CD4-positive, alpha-beta T cell treated with Interleukin-17A for 1 hour (primary cell): ENCODE data around the gene EFHC1.
"Not testable (repeated sequence)": the region's sequence is repeated elsewhere in the genome, so short reads cannot be mapped to it uniquely, and the experiment has no call there.

Experiments
- DNase-seq: peaks from one replicate; pipeline ENCODE4 v3.0.0-alpha.2; 2020

EFHC1 gene

DNA sequence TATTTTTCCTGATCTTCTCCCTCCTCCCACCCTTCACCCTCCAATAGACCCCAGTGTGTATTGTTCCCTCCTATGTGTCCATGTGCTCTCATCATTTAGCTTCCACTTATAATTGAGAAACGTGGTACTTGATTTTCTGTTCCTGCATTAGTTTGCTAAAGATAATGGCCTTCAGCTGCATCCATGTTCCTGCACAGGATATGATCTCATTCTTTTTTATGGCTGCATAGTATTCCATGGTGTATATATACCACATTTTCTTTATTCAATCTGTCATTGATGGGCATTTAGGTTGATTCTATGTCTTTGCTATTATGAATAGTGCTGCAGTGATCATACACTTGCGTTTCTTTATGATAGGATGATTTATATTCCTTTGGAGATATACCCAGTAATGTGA lies 41.1 kb downstream of the EFHC1 start:
- not testable (repeated sequence) for DNase-seq

DNA sequence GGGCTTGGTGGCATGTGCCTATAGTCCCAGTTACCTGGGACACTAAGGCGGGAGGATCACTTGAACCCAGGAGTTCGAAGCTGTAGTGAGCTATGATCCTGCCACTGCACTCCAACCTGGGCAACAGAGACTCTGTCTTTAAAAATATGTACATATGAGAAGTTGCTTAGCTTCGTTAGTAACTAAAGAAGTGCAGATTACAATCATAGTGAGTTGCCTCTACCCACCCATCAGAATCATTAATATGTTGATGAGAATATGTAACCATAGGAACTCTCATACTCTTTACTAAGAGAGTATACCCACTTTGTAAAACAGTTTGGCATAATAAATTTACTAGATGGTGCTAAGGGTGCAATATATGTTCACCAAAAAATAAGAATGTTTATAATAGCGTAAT lies 54.0 kb downstream of the EFHC1 start:
- DNase-seq, result no peak

GRCh38 chr6:52475307-52475706 lies 55.2 kb downstream of the EFHC1 start:
- no peak for DNase-seq

GRCh38 chr6:52482903-52483670 lies 62.9 kb downstream of the EFHC1 start:
- no peak for DNase-seq

DNA sequence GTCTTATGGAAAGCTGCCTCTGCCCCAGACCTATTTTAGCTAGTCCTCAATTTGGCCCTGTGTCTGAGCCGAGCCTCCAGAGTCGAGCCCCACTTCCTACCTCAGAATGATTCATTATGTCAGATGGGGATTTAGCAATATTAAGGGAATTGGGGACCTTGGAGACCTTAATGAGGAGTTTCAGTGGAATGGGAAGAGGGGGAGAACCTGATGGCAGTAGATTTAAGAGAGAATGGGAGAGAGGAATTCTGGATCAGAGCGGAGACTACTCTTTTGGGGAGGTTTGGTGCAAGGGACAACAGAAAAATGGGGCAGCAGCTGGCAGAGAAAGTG lies 63.5 kb downstream of the EFHC1 start:
- DNase-seq, result no peak

DNA sequence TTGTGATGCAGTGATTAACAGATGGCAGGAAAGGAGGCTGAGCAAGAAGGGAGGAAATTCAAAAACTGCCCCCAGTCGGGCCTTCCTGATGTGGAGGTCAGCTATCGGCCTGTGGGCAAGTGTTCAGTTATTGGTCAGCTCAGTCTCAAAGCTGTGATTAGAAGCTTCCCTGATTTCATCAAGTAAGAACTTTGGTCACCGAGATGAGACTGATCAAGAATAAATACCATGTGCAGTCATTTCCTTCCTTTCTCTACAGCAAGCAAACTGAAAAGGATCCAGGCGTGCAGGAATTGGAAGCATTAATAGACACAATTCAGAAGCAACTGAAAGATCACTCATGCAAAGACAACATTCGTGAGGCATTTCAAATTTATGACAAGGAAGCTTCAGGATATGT lies 69.7 kb downstream of the EFHC1 start:
- DNase-seq, result no peak

- DNase-seq, result no peak
Measured at GRCh38 chr6:52491203-52492069, 71.3 kb downstream of the EFHC1 start.

DNA sequence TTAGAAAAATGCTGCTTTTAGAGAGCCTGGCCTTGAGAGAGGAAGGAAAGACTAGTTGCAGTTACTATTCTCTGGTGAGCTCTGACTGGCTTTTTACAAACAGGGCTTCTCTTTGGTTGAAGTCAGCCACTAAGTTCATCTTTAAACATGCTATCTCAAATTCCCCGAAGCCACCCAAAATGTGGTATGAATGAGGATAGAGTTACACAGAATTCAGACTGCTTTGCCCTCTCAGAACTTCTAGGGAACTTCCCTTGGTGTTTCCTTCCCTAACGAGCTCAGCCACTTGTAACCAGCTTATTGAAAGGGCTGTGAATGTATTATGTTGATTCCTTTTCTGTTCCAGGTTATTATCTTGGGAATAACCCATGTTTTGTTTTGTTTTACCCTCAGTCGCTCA lies 73.5 kb downstream of the EFHC1 start:
- DNase-seq, result no peak

- DNase-seq, result no peak
Measured at GRCh38 chr6:52494298-52495072, 74.3 kb downstream of the EFHC1 start.

- no peak for DNase-seq
Measured at GRCh38 chr6:52495922-52496321, 75.8 kb downstream of the EFHC1 start.

DNA sequence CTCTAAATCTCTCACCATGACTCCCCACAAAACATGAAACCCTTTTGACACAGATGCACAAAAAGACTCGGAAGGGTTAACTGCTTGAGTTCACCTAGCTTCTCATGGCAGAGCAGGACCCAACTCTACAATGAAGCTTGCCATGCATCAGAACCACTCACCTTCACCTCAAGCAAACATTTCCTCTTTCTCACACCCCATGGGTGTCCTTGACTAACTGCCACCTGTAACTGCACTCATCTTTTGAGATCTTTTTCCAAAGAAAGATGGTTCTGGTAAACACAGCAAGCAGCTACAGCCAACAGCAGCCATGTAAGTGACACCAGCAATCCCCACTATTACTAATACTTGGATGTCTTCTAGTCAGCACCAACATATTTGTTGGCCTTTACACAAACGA lies 76.5 kb downstream of the EFHC1 start:
- no peak for DNase-seq

DNA sequence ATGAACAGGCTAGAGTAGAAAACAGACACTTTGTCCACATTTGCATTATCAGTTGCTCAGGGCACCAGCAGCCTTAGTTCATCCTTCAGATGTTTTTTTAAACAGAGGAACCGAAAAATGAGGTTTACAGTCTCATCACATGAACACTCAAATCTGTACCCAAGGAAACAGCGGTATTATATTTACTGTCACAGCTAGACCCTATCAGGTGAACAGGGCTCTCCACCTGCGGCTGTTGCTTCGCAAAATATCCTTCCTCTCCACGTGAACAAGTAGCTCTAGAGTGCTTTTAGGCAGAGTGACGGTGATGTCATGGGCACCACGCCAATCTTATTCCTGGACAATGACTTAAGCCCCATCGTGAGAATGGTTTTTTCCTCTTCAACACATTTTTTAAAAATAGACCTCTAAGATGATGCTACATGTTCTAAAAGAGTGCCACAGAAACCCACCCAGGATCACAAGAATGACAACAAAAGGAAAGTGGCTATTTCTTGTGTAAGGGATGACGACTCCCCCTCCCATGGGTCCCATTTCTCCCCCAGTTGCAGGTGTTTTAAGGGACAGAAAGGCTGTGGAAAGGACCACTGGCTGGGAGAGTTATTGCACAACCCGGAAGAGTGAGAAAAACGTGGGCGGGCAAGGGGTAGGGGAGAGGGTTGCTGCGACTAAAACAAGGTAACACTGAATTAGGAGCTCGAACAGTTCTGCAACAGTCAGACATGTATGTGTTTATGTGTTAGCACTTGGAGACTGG lies 77.7 kb downstream of the EFHC1 start:
- no peak for DNase-seq

DNA sequence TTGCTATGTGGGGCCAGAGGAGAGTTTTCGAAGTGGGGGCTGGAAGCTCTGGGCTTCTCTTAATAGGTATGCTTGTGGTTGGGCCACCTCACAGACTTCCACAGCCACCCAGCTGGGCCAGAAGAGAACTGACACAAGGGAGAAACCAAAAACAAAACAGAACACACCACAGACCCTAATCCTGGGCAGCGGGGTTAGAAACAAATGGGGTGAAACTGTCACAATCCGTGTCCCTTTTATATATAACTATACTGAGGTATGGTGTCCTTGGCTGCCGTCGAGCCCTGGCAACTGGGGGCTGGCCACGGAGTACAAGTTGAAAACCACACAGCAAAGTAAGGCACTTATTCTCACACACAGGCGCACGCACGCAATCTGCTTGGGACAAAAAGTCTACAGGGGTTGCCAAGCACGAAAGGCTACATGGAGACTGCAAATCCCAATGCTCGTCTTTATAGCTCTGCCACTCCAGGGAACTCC lies 78.4 kb downstream of the EFHC1 start:
- no peak for DNase-seq

DNA sequence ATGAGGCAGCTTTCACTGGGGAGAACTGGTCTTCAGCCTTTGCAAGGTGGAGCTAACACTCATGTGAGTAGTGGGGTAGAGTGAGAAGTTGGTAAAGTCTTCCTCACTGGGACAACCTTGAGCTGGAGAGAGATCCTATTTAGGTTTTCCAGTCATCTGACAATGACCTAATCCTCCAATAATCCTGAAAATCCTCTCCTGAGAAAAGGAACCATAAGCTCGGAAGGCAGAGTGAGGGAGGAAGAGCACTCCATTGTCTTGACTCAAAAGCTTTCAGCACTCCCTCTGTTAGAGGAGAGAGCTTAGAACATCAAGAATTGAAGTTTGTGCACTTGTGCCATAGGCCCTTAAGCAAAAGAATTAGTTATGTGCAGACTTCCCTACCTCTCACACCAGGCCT lies 78.9 kb downstream of the EFHC1 start:
- DNase-seq, result no peak

GRCh38 chr6:52499681-52500236 lies 79.6 kb downstream of the EFHC1 start:
- DNase-seq, result no peak

DNA sequence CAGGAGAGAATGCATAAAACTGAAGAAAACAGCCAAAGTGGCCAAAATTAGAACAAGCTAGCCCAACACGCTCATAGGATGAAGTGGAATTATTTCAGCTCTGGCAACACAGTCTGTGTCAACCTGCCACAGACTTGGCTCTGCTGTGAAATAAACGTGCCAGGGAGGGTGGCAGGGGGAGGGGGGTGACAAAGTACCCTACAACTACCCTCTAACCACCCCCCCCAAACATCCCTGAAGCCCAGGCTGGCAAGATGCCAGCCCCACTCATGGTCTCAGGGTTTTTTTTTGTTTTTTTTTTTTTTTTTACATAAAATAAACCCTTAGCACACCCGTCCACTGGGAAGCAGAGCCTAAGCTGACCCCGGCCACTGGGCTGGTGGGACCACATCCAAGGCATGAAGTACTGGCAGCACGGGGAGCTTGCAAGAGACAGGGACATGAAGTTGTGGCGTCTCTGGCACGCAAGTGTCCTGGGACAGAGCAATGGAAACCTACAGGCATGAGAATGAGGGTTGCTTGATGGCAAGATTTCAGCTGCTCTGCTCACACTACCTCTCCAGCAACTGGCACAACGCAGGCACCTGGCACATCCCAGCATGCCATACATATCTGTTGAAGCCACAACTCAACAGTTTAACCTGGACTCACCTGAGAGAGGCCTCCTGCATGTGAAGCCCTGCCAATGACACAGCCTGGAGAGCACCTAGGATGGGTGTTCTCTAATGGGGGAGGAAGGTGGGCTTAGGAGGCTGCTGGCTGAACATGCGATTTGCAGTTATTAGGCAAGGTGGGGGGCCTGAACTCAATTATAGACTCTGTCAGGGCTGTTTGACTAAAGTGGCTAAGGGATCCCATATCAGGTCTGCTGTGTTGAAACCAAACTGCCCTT lies 80.3 kb downstream of the EFHC1 start:
- DNase-seq, result no peak

DNA sequence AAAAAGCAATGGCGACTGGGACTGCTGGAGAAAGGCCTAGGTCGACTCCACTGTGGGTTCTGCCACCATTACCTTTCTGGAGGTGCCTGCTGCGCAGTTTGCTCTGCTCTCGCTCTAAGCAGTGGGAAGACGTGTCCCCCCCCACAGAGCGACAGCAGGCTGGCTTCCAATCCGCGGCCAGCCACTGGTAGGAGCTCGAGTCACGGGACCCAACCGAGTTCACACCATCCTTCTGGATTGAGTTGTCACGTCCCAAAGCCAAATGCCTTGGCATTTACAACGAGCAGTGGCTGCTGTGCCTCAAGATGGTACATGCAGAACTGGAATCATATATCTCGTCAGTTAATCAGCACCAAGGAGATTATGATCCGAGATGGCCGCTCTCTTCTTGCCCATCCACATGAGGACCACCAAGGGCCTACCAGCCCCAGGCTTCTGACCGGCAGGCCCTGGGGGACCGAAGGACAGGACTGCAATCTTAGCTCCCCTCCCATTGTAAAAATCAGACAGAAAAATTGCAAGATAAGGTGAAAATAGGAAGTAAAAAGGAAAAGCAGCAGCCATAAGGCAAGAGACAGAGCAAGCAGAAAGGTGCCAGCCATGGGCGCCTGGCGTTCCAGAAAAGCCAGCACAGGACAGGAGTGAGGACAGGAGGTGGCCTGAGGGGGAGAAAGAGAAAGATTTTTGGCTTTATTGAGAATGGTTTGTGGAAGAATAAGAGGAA lies 82.3 kb downstream of the EFHC1 start:
- DNase-seq, result no peak

GRCh38 chr6:52503323-52503747 lies 83.2 kb downstream of the EFHC1 start:
- DNase-seq, result no peak

DNA sequence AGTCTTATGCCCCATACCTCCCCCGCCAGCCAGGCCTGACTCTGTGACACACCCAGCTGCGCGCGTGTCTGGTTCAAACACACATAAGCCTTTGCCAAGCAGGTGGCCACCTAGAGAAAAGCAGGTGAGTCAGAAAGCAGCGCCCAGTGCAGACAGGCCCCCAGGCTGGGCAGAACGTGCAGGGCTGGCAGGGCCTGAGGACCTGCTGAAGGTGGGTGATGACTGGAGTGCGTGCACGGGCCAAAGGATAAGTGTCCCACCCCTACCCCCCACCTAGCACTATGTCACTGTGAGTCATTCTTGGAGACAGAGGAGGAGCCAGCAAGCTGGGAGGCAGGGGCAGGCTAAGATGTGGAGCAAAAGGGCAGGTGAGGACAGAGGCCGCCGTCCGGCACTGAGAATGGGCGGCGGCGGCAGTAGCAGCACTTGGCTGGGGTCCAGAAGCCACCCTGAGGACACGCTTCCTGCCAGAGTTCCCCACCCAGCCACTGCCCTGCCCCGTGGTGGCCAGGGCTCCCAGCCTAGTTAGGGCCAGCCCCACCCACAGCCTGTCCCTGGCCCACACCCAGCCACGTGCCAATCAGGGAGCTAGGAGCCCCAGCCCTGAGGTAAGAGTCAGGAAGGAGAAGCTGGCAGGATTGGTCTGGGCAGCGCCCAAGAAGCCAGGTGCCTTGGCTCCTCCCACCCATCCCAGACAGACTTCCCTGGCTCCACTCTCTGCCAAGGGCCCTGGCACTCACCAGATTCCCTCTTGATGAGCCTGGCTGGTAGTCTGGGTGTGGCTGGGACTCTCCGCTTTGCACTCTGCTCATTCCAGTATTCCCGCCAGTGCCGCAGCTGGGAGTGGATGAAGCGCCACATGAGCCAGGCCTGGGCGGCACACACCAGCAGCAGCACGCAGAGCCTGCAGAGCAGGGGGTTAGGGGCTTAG lies 84.0 kb downstream of the EFHC1 start:
- peak; percentile 17 for DNase-seq
